GM18505 (cell line): ENCODE measurements around the gene TEC.

Source experiments
- ATAC-seq: cut with Tn5 transposase; IDR thresholded peaks from one replicate; pipeline ENCODE4 v1.9.1; 2021; ENCODE audit not compliant: unreplicated experiment
- POLR2A ChIP-seq: IDR thresholded peaks from 4 replicates; pipeline ENCODE4 v1.6.1; 2011; ENCODE audit warnings: borderline replicate concordance; ENCODE audit not compliant: insufficient read depth, insufficient read length; ENCODE audit errors: extremely low read depth

TEC gene

GRCh38 chr4:48212165-48212564 lies 57.5 kb downstream of the TEC start:
- peak; percentile 81 for ATAC-seq
- TF ChIP-seq POLR2A, result no peak

- ATAC-seq, result no peak
These were observed 58.7 kb downstream of the TEC start for GRCh38 chr4:48210966-48211328.

GRCh38 chr4:48205626-48206025 lies 64.0 kb downstream of the TEC start:
- no peak for ATAC-seq
- no peak for TF ChIP-seq POLR2A

More at GRCh38 chr4:48210966-48211328, 58.7 kb downstream of the TEC start:
- no peak for TF ChIP-seq POLR2A

GRCh38 chr4:48205107-48205506 lies 64.5 kb downstream of the TEC start:
- ATAC-seq, result no peak

GRCh38 chr4:48203819-48204218 lies 65.8 kb downstream of the TEC start:
- peak; percentile 31 for ATAC-seq
- TF ChIP-seq POLR2A, result no peak

More at GRCh38 chr4:48205107-48205506, 64.5 kb downstream of the TEC start:
- TF ChIP-seq POLR2A, result no peak

GRCh38 chr4:48197643-48198237 lies 71.9 kb downstream of the TEC start:
- TF ChIP-seq POLR2A, result no peak
- no peak for ATAC-seq

GRCh38 chr4:48196758-48197504 lies 72.7 kb downstream of the TEC start:
- peak; percentile 14 for TF ChIP-seq POLR2A
- ATAC-seq, result peak; percentile 60

GRCh38 chr4:48195853-48196252 lies 73.8 kb downstream of the TEC start:
- TF ChIP-seq POLR2A, result no peak
- ATAC-seq, result no peak

GRCh38 chr4:48195374-48195773 lies 74.3 kb downstream of the TEC start:
- no peak for ATAC-seq
- no peak for TF ChIP-seq POLR2A

GRCh38 chr4:48194971-48195370 lies 74.7 kb downstream of the TEC start:
- ATAC-seq, result no peak
- TF ChIP-seq POLR2A, result no peak

- TF ChIP-seq POLR2A, result no peak
- ATAC-seq, result no peak
These were observed 75.6 kb downstream of the TEC start for GRCh38 chr4:48193921-48194468.

- no peak for TF ChIP-seq POLR2A
- no peak for ATAC-seq
These were observed 76.4 kb downstream of the TEC start for GRCh38 chr4:48193096-48193836.

GRCh38 chr4:48191758-48192157 lies 77.9 kb downstream of the TEC start:
- no peak for ATAC-seq
- TF ChIP-seq POLR2A, result no peak
